ENCODE results near the gene ZNF157. TPM values are rescaled to one million over a fixed set of nuclear protein-coding genes. Genes with fewer than 3 reads are reported as not detected.

The ZNF157 gene
- total RNA-seq, 1 donor from 2014 or later: 0.47 TPM

GRCh38 chrX:47390780-47391179 is 20.4 kb downstream of the ZNF157 start:
- no peak for TF ChIP-seq EZH2 (IDR thresholded peaks at IDR 0.05)
- TF ChIP-seq, protein P1, sequence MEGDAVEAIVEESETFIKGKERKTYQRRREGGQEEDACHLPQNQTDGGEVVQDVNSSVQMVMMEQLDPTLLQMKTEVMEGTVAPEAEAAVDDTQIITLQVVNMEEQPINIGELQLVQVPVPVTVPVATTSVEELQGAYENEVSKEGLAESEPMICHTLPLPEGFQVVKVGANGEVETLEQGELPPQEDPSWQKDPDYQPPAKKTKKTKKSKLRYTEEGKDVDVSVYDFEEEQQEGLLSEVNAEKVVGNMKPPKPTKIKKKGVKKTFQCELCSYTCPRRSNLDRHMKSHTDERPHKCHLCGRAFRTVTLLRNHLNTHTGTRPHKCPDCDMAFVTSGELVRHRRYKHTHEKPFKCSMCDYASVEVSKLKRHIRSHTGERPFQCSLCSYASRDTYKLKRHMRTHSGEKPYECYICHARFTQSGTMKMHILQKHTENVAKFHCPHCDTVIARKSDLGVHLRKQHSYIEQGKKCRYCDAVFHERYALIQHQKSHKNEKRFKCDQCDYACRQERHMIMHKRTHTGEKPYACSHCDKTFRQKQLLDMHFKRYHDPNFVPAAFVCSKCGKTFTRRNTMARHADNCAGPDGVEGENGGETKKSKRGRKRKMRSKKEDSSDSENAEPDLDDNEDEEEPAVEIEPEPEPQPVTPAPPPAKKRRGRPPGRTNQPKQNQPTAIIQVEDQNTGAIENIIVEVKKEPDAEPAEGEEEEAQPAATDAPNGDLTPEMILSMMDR (IDR thresholded peaks at IDR 0.05): no peak
- TF ChIP-seq EZH2phosphoT487 (IDR thresholded peaks at IDR 0.05): no peak
- Mint-ChIP-seq H3K27me3 (ENCODE audit: insufficient read depth, low read depth) (no peaks in the 10 kb centered on the region), H3K36me3 (no peaks in the 10 kb centered on the region), H3K4me1 (no peaks in the 10 kb centered on the region), H3K9me3 (peaks cover 8% of the 10 kb centered on the region), H3K27ac (no peak overlapping the region), H3K4me3 (no peak overlapping the region)
- no peak overlapping the region for H3K4me2 ChIP-seq
- no peaks in the 10 kb centered on the region for H3K27me3 ChIP-seq
- H3K9ac ChIP-seq: no peak overlapping the region
- no peak overlapping the region for H3K27ac ChIP-seq
- H3K9me3 ChIP-seq (ENCODE audit: low read depth): no peaks in the 10 kb centered on the region
- no peaks in the 10 kb centered on the region for H3K36me3 ChIP-seq
- no peak overlapping the region for H3K4me3 ChIP-seq
- no peak overlapping the region for H2AFZ ChIP-seq (replicated peaks)
- H3K79me2 ChIP-seq (ENCODE audit: low read depth): no peaks in the 10 kb centered on the region
- H3F3A ChIP-seq (ENCODE audit: low read depth): no peaks in the 10 kb centered on the region
- H4K20me1 ChIP-seq (ENCODE audit: low read depth): no peaks in the 10 kb centered on the region
- H3K4me1 ChIP-seq: no peaks in the 10 kb centered on the region
- no peak for DNase-seq (ENCODE audit: low spot score)

DNA sequence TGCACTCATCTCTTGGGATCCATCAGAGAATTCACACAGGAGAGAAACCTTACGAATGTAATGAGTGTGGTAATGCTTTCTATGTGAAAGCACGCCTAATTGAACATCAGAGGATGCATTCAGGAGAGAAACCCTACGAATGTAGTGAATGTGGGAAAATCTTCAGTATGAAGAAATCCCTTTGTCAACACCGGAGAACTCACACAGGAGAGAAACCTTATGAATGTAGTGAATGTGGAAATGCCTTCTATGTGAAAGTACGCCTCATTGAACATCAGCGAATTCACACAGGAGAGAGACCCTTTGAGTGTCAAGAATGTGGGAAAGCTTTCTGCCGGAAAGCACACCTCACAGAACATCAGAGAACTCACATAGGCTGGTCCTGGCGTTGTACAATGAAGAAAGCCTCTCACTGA is 42.8 kb downstream of the ZNF157 start:
- Histone ChIP-seq H3K4me2 (no peak overlapping the region), H3K27me3 (no peaks in the 10 kb centered on the region), H3K9ac (no peak overlapping the region), H3F3A (ENCODE audit: low read depth) (no peaks in the 10 kb centered on the region), H3K27ac (no peak overlapping the region), H3K79me2 (ENCODE audit: low read depth) (no peaks in the 10 kb centered on the region), H3K36me3 (no peaks in the 10 kb centered on the region), H2AFZ (replicated peaks) (no peak overlapping the region), H4K20me1 (ENCODE audit: low read depth) (no peaks in the 10 kb centered on the region), H3K9me3 (ENCODE audit: low read depth) (peaks cover 29% of the 10 kb centered on the region), H3K4me1 (no peaks in the 10 kb centered on the region), H3K4me3 (no peak overlapping the region)
- no peaks in the 10 kb centered on the region for H3K4me1 Mint-ChIP-seq
- H3K36me3 Mint-ChIP-seq: peaks cover 14% of the 10 kb centered on the region
- no peak for DNase-seq (ENCODE audit: low spot score)
- peaks cover 62% of the 10 kb centered on the region for H3K9me3 Mint-ChIP-seq
- H3K27me3 Mint-ChIP-seq (ENCODE audit: insufficient read depth, low read depth): peaks cover 5% of the 10 kb centered on the region
- no peak overlapping the region for H3K4me3 Mint-ChIP-seq
- TF ChIP-seq EZH2phosphoT487 (IDR thresholded peaks at IDR 0.05) (no peak), EZH2 (IDR thresholded peaks at IDR 0.05) (no peak)
- TF ChIP-seq, protein P1 (IDR thresholded peaks at IDR 0.05): no peak
- H3K27ac Mint-ChIP-seq: no peak overlapping the region

GRCh38 chrX:47420265-47420664 is 49.9 kb downstream of the ZNF157 start:
- no peaks in the 10 kb centered on the region for H3K36me3 ChIP-seq
- H3K27me3 Mint-ChIP-seq (ENCODE audit: insufficient read depth, low read depth): peaks cover 4% of the 10 kb centered on the region

More at GRCh38 chrX:47420265-47420664, 49.9 kb downstream of the ZNF157 start:
- H3K4me3 ChIP-seq: no peak overlapping the region
- no peak overlapping the region for H3K27ac Mint-ChIP-seq
- H3K9ac ChIP-seq: no peak overlapping the region
- no peak overlapping the region for H3K4me3 Mint-ChIP-seq
- no peak overlapping the region for H2AFZ ChIP-seq (replicated peaks)
- TF ChIP-seq EZH2 (IDR thresholded peaks at IDR 0.05) (no peak), EZH2phosphoT487 (IDR thresholded peaks at IDR 0.05) (no peak)
- TF ChIP-seq, protein P1 (IDR thresholded peaks at IDR 0.05): no peak
- H4K20me1 ChIP-seq (ENCODE audit: low read depth): no peaks in the 10 kb centered on the region
- H3K4me1 Mint-ChIP-seq: no peaks in the 10 kb centered on the region
- H3K79me2 ChIP-seq (ENCODE audit: low read depth): no peaks in the 10 kb centered on the region
- peaks cover 40% of the 10 kb centered on the region for H3K9me3 Mint-ChIP-seq
- H3K27me3 ChIP-seq: no peaks in the 10 kb centered on the region
- H3K4me1 ChIP-seq: no peaks in the 10 kb centered on the region
- no peaks in the 10 kb centered on the region for H3K36me3 Mint-ChIP-seq
- H3K9me3 ChIP-seq (ENCODE audit: low read depth): peaks cover 5% of the 10 kb centered on the region
- no peak for DNase-seq (ENCODE audit: low spot score)
- no peak overlapping the region for H3K27ac ChIP-seq
- H3F3A ChIP-seq (ENCODE audit: low read depth): no peaks in the 10 kb centered on the region
- H3K4me2 ChIP-seq: no peak overlapping the region

Measured in neural progenitor cell (in vitro differentiated cells).